Mesothelial cell of epicardium (in vitro differentiated cells): ENCODE results near the gene CALB2. TPM values are rescaled to one million over a fixed set of nuclear protein-coding genes. Genes with fewer than 3 reads are reported as not detected.

Experiments
- DNase-seq, 2 experiments: peaks; one replicate each; pipeline ENCODE4 v3.0.0; 2021; ENCODE audit warnings: low spot score in 2 of 2; ENCODE audit not compliant: unreplicated experiment in 2 of 2
- H3K27ac Mint-ChIP-seq: 2 replicates; pipeline ENCODE4 v1.8.0; 2021; ENCODE audit warnings: mixed read lengths
- H3K27me3 Mint-ChIP-seq: 2 replicates; pipeline ENCODE4 v1.8.0; 2021; ENCODE audit warnings: low read depth, mixed read lengths
- H3K36me3 Mint-ChIP-seq: 2 replicates; pipeline ENCODE4 v1.8.0; 2021; ENCODE audit warnings: mixed read lengths
- H3K4me1 Mint-ChIP-seq: 2 replicates; pipeline ENCODE4 v1.8.0; 2021; ENCODE audit warnings: mixed read lengths
- H3K4me3 Mint-ChIP-seq: 2 replicates; pipeline ENCODE4 v1.8.0; 2021; ENCODE audit warnings: mild to moderate bottlenecking, moderate library complexity, mixed read lengths
- H3K9me3 Mint-ChIP-seq: 2 replicates; pipeline ENCODE4 v1.8.0; 2021; ENCODE audit warnings: mixed read lengths
- CTCF ChIP-seq: fragments of 200-600 bp; sonication (generic); IDR thresholded peaks from one replicate; pipeline ENCODE4 v1.5.0; 2021; ENCODE audit warnings: antibody characterized with exemption; ENCODE audit not compliant: unreplicated experiment
- total RNA-seq: library from RNA; stranded (reverse); gene quantifications from 3 replicates; pipeline ENCODE4 v1.2.1, GENCODE V29; 2021

Gene CALB2
- total RNA-seq, 1 donor from 2014 or later: 0.22 TPM

- Mint-ChIP-seq H3K27ac (no peak overlapping the region), H3K36me3 (no peaks in the 10 kb centered on the region), H3K4me3 (peak overlapping the region; percentile 40), H3K27me3 (peaks cover 58% of the 10 kb centered on the region), H3K9me3 (no peaks in the 10 kb centered on the region), H3K4me1 (peaks cover 10% of the 10 kb centered on the region)
- peak; percentile 98 for TF ChIP-seq CTCF
- DNase-seq: peak; percentile 43 to 80
Measured at GRCh38 chr16:71412270-71413160, 54.0 kb downstream of the CALB2 start.

- no peak for TF ChIP-seq CTCF
- no peak overlapping the region for H3K4me3 Mint-ChIP-seq
Measured at GRCh38 chr16:71413341-71413740, 54.8 kb downstream of the CALB2 start.

GRCh38 chr16:71414038-71414437 lies 55.5 kb downstream of the CALB2 start:
- Mint-ChIP-seq H3K27ac (no peak overlapping the region), H3K36me3 (no peaks in the 10 kb centered on the region), H3K4me1 (peaks cover 8% of the 10 kb centered on the region), H3K9me3 (no peaks in the 10 kb centered on the region), H3K4me3 (no peak overlapping the region), H3K27me3 (peaks cover 57% of the 10 kb centered on the region)
- DNase-seq: no peak
- TF ChIP-seq CTCF: no peak

More at GRCh38 chr16:71413341-71413740, 54.8 kb downstream of the CALB2 start:
- Mint-ChIP-seq H3K36me3 (no peaks in the 10 kb centered on the region), H3K27me3 (peaks cover 56% of the 10 kb centered on the region), H3K27ac (no peak overlapping the region), H3K9me3 (no peaks in the 10 kb centered on the region), H3K4me1 (peaks cover 10% of the 10 kb centered on the region)
- DNase-seq: no peak

GRCh38 chr16:71421911-71422310 lies 63.4 kb downstream of the CALB2 start:
- no peak overlapping the region for H3K4me3 Mint-ChIP-seq
- no peak for DNase-seq

GRCh38 chr16:71423016-71423415 lies 64.5 kb downstream of the CALB2 start:
- no peaks in the 10 kb centered on the region for H3K9me3 Mint-ChIP-seq
- H3K4me1 Mint-ChIP-seq: peaks cover 5% of the 10 kb centered on the region
- H3K27ac Mint-ChIP-seq: no peak overlapping the region
- H3K4me3 Mint-ChIP-seq: no peak overlapping the region
- TF ChIP-seq CTCF: no peak
- H3K36me3 Mint-ChIP-seq: no peaks in the 10 kb centered on the region
- H3K27me3 Mint-ChIP-seq: peaks cover 77% of the 10 kb centered on the region
- DNase-seq: no peak

More at GRCh38 chr16:71421911-71422310, 63.4 kb downstream of the CALB2 start:
- peaks cover 77% of the 10 kb centered on the region for H3K27me3 Mint-ChIP-seq
- TF ChIP-seq CTCF: no peak
- no peaks in the 10 kb centered on the region for H3K9me3 Mint-ChIP-seq
- no peaks in the 10 kb centered on the region for H3K36me3 Mint-ChIP-seq
- peaks cover 5% of the 10 kb centered on the region for H3K4me1 Mint-ChIP-seq
- no peak overlapping the region for H3K27ac Mint-ChIP-seq
